Activated naive CD8-positive, alpha-beta T cell treated with anti-CD3 and anti-CD28 coated beads, Interleukin-2, amount 10 ng/mL, durations not matched to agents 7 days and 5 days (primary cell): ENCODE measurements around the gene WDR77. TPM values are rescaled to one million over a fixed set of nuclear protein-coding genes. Genes with fewer than 3 reads are reported as not detected.

Source experiments
- total RNA-seq, 2 experiments: library from RNA; stranded (reverse); gene quantifications; one replicate each; pipeline ENCODE4 v1.2.3, GENCODE V29; 2021

The WDR77 gene
- total RNA-seq, 2 experiments from 2014 or later = 35.7 to 35.9 TPM

Other genes starting within 250 kb of the WDR77 start
- 100 to 1,000 TPM; 293 to 299 TPM for gene DENND2D, start 248.6 kb downstream of the WDR77 start, total RNA-seq
- 10 to 100 TPM; 30.5 to 33.9 TPM for gene CHI3L2, start 221.5 kb downstream of the WDR77 start, total RNA-seq
- not detected for gene CHIA, start 158.4 kb downstream of the WDR77 start, total RNA-seq
- gene OVGP1, start 21.5 kb downstream of the WDR77 start, total RNA-seq = 1 to 10 TPM; 2.3 to 3.4 TPM
- 100 to 1,000 TPM; 259 to 260 TPM for gene ATP5PB, start 208 bp upstream of the WDR77 start, total RNA-seq
- gene C1orf162, start 24.7 kb upstream of the WDR77 start, total RNA-seq = 10 to 100 TPM; 31.6 to 33.6 TPM
- gene ADORA3, start 54.4 kb upstream of the WDR77 start, total RNA-seq = under 1 TPM in 1 of 2 experiments, not detected in 1; 0.20 TPM
- gene TMIGD3, start 54.4 kb upstream of the WDR77 start, total RNA-seq = under 1 TPM in 1 of 2 experiments, not detected in 1; 0.42 TPM
- gene RAP1A, start 170.5 kb upstream of the WDR77 start, total RNA-seq = 100 to 1,000 TPM; 134 to 139 TPM